GM18511 (cell line): Measurements from ENCODE around the gene BORCS6.
A peak's percentile ranks its signal among the peaks of the same experiment; 100 is the strongest.

Source experiments
- ATAC-seq: cut with Tn5 transposase; IDR thresholded peaks from one replicate; pipeline ENCODE4 v1.9.1; 2021; ENCODE audit warnings: mild to moderate bottlenecking, moderate library complexity; ENCODE audit not compliant: unreplicated experiment

The BORCS6 gene

GRCh38 chr17:8143581-8144400 lies 46.2 kb downstream of the BORCS6 start:
- ATAC-seq: no peak

- no peak for ATAC-seq
These were observed 46.9 kb downstream of the BORCS6 start for GRCh38 chr17:8142887-8143580.

GRCh38 chr17:8142158-8142886 lies 47.7 kb downstream of the BORCS6 start:
- ATAC-seq: no peak

- no peak for ATAC-seq
These were observed 48.2 kb downstream of the BORCS6 start for GRCh38 chr17:8141741-8142140.

GRCh38 chr17:8141045-8141444 lies 48.9 kb downstream of the BORCS6 start:
- no peak for ATAC-seq

GRCh38 chr17:8140065-8141029 lies 49.6 kb downstream of the BORCS6 start:
- ATAC-seq: no peak

GRCh38 chr17:8138672-8139371 lies 51.2 kb downstream of the BORCS6 start:
- peak; percentile 82 for ATAC-seq

- no peak for ATAC-seq
These were observed 51.7 kb downstream of the BORCS6 start for GRCh38 chr17:8138374-8138671.
